Activated CD8-positive, alpha-beta memory T cell treated with anti-CD3 and anti-CD28 coated beads for 1 hour (primary cell): ENCODE data around the gene PCDHAC1.

Experiments used
- DNase-seq, 2 donors: peaks; one replicate each; pipeline ENCODE4 v3.0.0-alpha.2; 2020; ENCODE audit warnings: low read depth in 1 of 2; ENCODE audit errors: extremely low read depth in 1 of 2

Gene PCDHAC1

DNA sequence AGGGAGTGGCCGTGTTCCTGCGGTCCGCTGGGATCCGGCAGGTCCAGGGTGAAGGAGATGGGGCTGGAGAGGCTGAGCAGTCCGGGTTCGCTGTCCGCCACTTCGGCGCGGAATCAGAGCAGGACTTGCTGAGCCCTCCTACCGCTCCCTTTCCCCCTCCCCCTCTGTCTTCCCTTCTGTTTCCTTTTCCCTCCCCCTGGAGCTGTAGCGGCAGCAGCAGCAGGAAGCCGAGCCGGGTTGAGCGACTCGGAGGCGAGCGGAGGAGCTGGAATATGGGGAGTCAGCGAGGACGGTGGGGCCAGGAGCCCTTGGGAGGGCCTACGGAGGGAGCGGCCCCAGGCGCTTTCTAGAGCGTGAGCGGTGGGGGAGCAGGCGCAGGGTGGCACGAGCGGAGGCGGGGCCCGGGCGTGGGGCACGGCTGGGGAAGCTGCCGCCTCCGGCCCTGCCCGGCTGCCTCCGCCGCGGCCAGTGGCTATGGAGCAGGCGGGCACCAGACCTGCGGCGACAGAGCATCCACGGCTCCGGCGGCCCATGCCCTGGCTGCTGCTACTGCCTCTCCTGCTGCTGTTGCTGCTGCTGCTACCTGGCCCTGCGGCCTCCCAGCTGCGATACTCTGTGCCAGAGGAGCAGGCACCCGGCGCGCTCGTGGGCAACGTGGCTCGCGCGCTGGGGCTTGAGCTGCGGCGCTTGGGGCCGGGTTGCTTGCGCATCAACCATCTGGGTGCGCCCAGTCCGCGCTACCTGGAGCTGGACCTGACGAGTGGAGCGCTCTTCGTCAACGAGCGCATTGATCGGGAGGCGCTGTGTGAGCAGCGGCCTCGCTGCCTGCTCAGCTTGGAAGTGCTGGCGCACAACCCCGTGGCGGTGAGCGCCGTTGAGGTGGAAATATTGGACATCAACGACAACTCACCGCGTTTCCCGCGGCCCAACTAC lies 40.5 kb downstream of the PCDHAC1 start, which contains the start of gene PCDHAC2:
PCDHAC2 (plus strand) TSS at position 184 of the 933 bp plus-strand sequence; CDS start at position 475, 291 bp downstream.
- no peak for DNase-seq

DNA sequence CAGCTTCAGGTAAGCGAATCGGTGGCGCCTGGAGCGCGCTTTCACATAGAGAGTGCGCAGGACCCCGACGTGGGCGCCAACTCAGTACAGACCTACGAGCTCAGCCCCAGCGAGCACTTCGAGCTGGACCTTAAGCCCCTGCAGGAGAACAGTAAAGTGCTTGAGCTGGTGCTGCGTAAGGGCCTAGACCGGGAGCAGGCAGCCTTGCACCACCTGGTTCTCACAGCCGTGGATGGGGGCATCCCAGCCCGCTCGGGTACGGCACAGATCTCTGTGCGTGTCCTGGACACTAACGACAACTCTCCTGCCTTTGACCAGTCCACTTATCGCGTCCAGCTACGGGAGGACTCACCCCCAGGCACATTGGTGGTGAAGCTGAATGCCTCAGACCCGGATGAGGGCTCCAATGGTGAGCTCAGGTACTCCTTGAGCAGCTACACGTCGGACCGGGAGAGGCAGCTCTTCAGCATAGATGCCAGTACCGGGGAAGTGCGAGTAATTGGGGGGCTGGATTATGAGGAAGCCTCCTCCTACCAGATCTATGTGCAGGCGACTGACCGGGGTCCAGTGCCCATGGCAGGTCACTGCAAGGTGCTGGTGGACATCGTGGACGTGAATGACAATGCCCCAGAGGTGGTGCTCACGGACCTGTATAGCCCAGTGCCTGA lies 41.3 kb downstream of the PCDHAC1 start:
- no peak for DNase-seq

DNA sequence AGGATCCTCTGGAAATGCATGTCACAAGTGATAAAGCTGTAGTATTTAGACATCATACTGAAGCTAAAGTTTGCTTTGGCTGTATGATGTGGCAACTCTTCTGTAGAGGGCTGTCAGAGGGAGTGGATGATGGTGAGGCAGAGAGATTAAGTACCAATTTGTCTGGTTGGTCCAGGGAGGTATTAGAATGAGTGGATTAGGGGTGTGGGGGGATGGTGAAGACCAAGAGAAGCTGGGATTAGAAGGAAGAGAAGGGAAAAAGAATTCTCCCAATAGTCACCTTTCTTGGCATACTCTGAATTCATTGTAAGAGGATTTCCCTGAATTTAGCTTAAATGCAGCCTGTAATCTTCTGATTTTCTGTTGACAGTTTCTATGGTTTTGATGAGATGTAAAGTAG lies 43.8 kb downstream of the PCDHAC1 start:
- DNase-seq, result no peak

DNA sequence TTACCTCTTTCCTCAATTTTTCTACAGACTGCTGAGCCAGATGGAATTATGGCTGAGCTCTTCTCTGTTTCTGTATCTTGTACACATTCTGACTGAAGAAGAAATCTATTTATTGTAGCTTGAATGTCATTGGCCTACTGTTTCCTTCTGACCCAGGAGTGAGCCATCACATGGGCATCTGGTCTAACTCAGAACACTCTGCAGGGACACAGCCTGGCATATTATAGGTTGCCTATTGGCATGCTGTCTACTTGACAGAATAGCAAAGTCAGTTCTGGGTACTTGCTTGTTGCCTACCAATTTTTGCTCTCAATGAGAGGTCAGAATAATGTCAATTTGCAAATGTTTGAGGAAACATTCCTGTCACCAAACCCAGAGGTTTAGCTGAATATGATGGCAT lies 47.5 kb downstream of the PCDHAC1 start:
- DNase-seq, result no peak

DNA sequence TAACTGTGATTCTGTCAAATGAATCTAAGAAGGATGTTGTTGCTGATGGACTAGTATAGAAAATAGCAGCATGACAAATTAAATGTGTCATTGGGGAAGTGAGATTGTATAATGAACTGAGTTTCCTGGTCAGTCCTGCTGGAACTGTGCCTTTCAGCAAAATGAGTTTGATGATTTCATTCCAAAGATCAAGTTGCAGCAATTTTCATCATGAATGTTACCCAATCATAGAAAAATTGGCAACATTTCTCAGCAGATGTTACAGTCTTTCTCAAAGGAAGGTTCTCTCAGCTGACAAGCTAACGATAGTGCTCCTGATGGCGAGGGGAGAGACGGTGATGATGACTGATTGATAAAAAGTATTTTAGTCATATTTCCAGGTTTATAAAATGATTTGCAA lies 50.9 kb downstream of the PCDHAC1 start:
- no peak for DNase-seq

GRCh38 chr5:140978260-140978659 lies 52.2 kb downstream of the PCDHAC1 start:
- no peak for DNase-seq

DNA sequence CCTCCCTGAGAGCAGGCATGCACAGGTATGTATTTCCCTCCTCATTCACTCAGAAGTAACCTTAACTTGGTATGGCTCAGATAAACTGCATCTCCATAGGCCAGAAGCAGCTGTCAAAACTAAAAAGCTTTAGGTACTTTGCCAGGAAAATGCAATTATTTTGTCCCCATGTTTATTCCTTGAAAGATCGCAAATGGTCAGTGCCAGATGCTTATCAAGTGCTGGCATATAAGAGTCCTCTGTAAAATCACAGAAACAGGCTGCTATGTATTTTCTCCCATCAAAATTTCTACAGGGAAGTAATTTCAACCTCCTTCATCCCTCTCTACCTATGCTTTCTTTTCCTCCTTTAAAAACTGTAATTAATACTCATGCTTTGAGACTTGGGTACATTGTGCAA lies 52.9 kb downstream of the PCDHAC1 start:
- DNase-seq, result no peak
